SK-N-SH (cell line): ENCODE measurements around the gene MYO1D.

Source experiments
- CTCF ChIP-seq: fragments of 200-600 bp; sonication (generic); IDR thresholded peaks from 2 replicates; pipeline ENCODE4 v1.6.1; 2017; ENCODE audit warnings: antibody characterized with exemption, mild to moderate bottlenecking, moderate library complexity
- GATA2 ChIP-seq: sonication (generic); formaldehyde crosslinking; IDR thresholded peaks from 2 replicates; pipeline ENCODE4 v1.5.0; 2020; ENCODE audit warnings: mild to moderate bottlenecking, missing genetic modification reagents
- MAX ChIP-seq: IDR thresholded peaks from 2 replicates; pipeline ENCODE4 v1.4.0; 2012; ENCODE audit warnings: low read depth

DNA sequence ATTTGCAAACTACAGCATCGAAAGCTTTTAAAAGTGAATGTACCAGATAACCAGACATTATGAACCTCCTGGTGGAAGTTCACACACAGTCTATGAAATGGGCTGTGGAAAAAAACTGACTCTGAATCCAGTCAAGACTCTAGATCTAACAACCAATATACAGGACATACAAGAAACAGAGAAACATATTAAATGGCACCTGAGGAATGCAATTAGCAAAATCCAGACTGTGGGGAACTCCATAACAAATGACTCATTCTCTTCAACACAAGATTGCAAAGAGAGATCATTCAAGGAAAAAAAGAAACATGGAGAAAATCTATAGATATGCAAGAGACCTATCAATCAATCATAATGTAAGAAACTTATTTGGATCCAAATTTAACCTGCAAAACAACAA, 119.0 kb downstream of the MYO1D start:
- TF ChIP-seq CTCF: no peak
- TF ChIP-seq MAX: no peak
- TF ChIP-seq GATA2: no peak
